ENCODE data around the gene PPCDC.

PPCDC gene

DNA sequence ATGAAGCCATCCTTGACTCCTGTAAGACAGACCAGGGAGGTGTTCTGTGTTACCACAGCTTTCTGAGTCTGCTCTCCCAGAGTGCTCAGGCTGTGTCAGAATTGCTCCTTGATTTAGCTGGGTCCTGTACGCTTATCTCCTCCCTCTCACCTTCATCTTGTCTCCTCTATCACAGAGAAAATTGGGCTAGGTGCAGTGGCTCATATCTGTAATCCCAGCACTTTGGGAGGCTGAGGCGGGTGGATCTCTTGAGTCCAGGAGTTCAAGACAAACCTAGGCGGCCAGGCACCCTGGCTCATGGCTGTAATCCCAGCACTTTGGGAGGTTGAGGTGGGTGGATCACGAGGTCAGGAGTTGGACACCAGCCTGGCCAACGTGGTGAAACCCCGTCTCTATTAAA, 22.1 kb upstream of the PPCDC start:
- no peaks in the 10 kb centered on the region for H3K79me2 ChIP-seq (ENCODE audit: insufficient read depth, low read length)
- ATAC-seq (ENCODE audit: insufficient read depth, low read depth) = no peak
- H3K36me3 ChIP-seq (ENCODE audit: insufficient read depth, low read length) = no peaks in the 10 kb centered on the region
- no peaks in the 10 kb centered on the region for H3K9me3 ChIP-seq (ENCODE audit: insufficient read depth, low read length, severe bottlenecking)
- H2AFZ ChIP-seq (ENCODE audit: low read depth, low read length) = no peak overlapping the region
- H3K4me1 ChIP-seq (ENCODE audit: insufficient read depth, low read length) = peaks cover 2% of the 10 kb centered on the region; the same call in 1 of the 2 replicates
- no peak overlapping the region for H3K9ac ChIP-seq (ENCODE audit: low read depth, low read length)
- no peak overlapping the region for H3K4me3 ChIP-seq (ENCODE audit: low read depth in 1 of 2, low read length in 2 of 2)
- no peaks in the 10 kb centered on the region for H3K27me3 ChIP-seq (ENCODE audit: insufficient read depth, low read length, poor library complexity)
- no peak for TF ChIP-seq EZH2 (IDR thresholded peaks at IDR 0.05; ENCODE audit: borderline replicate concordance, low read depth, low read length, severe bottlenecking)
- TF ChIP-seq, protein P1, sequence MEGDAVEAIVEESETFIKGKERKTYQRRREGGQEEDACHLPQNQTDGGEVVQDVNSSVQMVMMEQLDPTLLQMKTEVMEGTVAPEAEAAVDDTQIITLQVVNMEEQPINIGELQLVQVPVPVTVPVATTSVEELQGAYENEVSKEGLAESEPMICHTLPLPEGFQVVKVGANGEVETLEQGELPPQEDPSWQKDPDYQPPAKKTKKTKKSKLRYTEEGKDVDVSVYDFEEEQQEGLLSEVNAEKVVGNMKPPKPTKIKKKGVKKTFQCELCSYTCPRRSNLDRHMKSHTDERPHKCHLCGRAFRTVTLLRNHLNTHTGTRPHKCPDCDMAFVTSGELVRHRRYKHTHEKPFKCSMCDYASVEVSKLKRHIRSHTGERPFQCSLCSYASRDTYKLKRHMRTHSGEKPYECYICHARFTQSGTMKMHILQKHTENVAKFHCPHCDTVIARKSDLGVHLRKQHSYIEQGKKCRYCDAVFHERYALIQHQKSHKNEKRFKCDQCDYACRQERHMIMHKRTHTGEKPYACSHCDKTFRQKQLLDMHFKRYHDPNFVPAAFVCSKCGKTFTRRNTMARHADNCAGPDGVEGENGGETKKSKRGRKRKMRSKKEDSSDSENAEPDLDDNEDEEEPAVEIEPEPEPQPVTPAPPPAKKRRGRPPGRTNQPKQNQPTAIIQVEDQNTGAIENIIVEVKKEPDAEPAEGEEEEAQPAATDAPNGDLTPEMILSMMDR (IDR thresholded peaks at IDR 0.05; ENCODE audit: borderline replicate concordance, extremely low read depth, low read length, poor library complexity, severe bottlenecking) = no peak
- H3K27ac ChIP-seq (ENCODE audit: low read length) = no peak overlapping the region
- H4K20me1 ChIP-seq (ENCODE audit: insufficient read depth, low read length) = no peaks in the 10 kb centered on the region
- H3K4me2 ChIP-seq (ENCODE audit: insufficient read depth, low read length) = no peak overlapping the region
- no peak for DNase-seq

DNA sequence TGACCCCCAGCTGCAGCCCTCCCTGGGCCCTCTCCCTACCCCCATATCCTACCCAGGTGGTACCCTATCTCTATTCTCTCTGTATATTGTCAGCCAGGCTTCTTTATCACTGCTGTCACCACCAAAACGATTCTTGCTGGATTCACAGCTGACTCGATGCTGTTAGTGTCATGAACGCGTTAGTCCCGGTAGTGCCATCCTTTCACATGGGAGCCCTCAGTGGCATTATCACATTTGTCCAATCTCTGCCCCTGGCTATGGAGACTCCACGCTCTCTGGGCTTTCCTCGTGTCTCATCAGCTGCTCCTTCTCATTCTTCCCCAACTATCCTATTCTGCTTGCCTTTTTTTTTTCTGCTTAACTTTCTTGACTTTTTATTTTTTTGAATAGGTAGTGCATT, 21.0 kb upstream of the PPCDC start:
- TF ChIP-seq EZH2 (IDR thresholded peaks at IDR 0.05; ENCODE audit: borderline replicate concordance, low read depth, low read length, severe bottlenecking) = no peak
- TF ChIP-seq, protein P1 (IDR thresholded peaks at IDR 0.05; ENCODE audit: borderline replicate concordance, extremely low read depth, low read length, poor library complexity, severe bottlenecking) = no peak
- H3K79me2 ChIP-seq (ENCODE audit: insufficient read depth, low read length) = no peaks in the 10 kb centered on the region
- no peak for ATAC-seq (ENCODE audit: insufficient read depth, low read depth)

DNA sequence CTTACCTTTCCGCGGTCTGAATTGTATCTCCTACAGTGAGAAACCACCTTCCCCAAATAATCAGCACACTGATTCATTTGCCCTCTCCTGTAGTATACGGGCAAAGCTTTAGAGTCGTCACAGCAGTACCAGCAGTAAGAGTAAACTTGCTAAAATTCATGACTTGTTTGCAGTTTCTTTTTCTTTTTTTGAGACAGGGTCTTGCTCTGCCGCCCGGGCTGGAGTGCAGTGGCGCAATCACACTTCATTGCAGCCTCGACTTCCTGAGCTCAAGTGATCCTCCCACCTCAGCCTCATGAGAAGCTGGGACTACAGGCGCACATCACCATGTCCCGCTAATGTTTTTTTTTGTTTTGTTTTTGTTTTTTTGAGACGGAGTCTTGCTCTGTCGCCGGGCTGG, 16.2 kb upstream of the PPCDC start:
- Histone ChIP-seq H3K9ac (ENCODE audit: low read depth, low read length) (no peak overlapping the region), H3K4me1 (ENCODE audit: insufficient read depth, low read length) (no peaks in the 10 kb centered on the region), H3K4me2 (ENCODE audit: insufficient read depth, low read length) (no peak overlapping the region), H3K79me2 (ENCODE audit: insufficient read depth, low read length) (no peaks in the 10 kb centered on the region), H3K27ac (ENCODE audit: low read length) (no peak overlapping the region), H4K20me1 (ENCODE audit: insufficient read depth, low read length) (no peaks in the 10 kb centered on the region), H3K9me3 (ENCODE audit: insufficient read depth, low read length, severe bottlenecking) (no peaks in the 10 kb centered on the region), H2AFZ (ENCODE audit: low read depth, low read length) (no peak overlapping the region), H3K36me3 (ENCODE audit: insufficient read depth, low read length) (no peaks in the 10 kb centered on the region), H3K27me3 (ENCODE audit: insufficient read depth, low read length, poor library complexity) (no peaks in the 10 kb centered on the region), H3K4me3 (ENCODE audit: low read depth in 1 of 2, low read length in 2 of 2) (no peak overlapping the region)
- DNase-seq (no peak), ATAC-seq (ENCODE audit: insufficient read depth, low read depth) (no peak)
- TF ChIP-seq EZH2 (IDR thresholded peaks at IDR 0.05; ENCODE audit: borderline replicate concordance, low read depth, low read length, severe bottlenecking) = no peak
- TF ChIP-seq, protein P1 (IDR thresholded peaks at IDR 0.05; ENCODE audit: borderline replicate concordance, extremely low read depth, low read length, poor library complexity, severe bottlenecking) = no peak

More for the DNA sequence above, 21.0 kb upstream of the PPCDC start:
- Histone ChIP-seq H3K4me3 (ENCODE audit: low read depth in 1 of 2, low read length in 2 of 2) (no peak overlapping the region), H2AFZ (ENCODE audit: low read depth, low read length) (no peak overlapping the region), H3K4me2 (ENCODE audit: insufficient read depth, low read length) (no peak overlapping the region), H3K9me3 (ENCODE audit: insufficient read depth, low read length, severe bottlenecking) (no peaks in the 10 kb centered on the region), H3K27ac (ENCODE audit: low read length) (no peak overlapping the region), H3K4me1 (ENCODE audit: insufficient read depth, low read length) (no peaks in the 10 kb centered on the region), H3K36me3 (ENCODE audit: insufficient read depth, low read length) (no peaks in the 10 kb centered on the region), H4K20me1 (ENCODE audit: insufficient read depth, low read length) (no peaks in the 10 kb centered on the region), H3K27me3 (ENCODE audit: insufficient read depth, low read length, poor library complexity) (no peaks in the 10 kb centered on the region), H3K9ac (ENCODE audit: low read depth, low read length) (no peak overlapping the region)
- no peak for DNase-seq

DNA sequence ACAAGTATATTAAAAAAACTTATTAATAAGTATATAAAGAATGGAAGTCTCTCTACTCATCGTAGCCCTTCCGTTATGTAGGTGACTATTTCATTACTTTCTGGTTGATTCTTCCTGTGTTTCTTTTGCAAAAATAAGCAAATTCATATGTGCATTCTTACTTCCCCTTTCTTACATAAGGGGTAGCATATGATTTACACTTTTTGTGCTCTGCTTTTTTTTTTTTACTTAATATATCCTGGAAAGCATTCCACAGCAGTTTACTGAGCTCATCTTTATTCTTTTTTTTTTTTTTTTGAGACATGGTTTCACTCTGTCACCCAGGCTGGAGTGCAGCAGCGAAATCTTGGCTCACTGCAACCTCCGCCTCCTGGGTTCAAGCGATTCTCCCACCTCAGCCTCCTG, 15.2 kb upstream of the PPCDC start:
- Histone ChIP-seq H2AFZ (ENCODE audit: low read depth, low read length) (no peak overlapping the region), H3K36me3 (ENCODE audit: insufficient read depth, low read length) (no peaks in the 10 kb centered on the region), H3K9ac (ENCODE audit: low read depth, low read length) (no peak overlapping the region), H3K4me1 (ENCODE audit: insufficient read depth, low read length) (no peaks in the 10 kb centered on the region), H3K27ac (ENCODE audit: low read length) (no peak overlapping the region), H4K20me1 (ENCODE audit: insufficient read depth, low read length) (no peaks in the 10 kb centered on the region), H3K4me2 (ENCODE audit: insufficient read depth, low read length) (no peak overlapping the region), H3K27me3 (ENCODE audit: insufficient read depth, low read length, poor library complexity) (no peaks in the 10 kb centered on the region), H3K4me3 (ENCODE audit: low read depth in 1 of 2, low read length in 2 of 2) (no peak overlapping the region), H3K79me2 (ENCODE audit: insufficient read depth, low read length) (no peaks in the 10 kb centered on the region), H3K9me3 (ENCODE audit: insufficient read depth, low read length, severe bottlenecking) (no peaks in the 10 kb centered on the region)
- TF ChIP-seq, protein P1 (IDR thresholded peaks at IDR 0.05; ENCODE audit: borderline replicate concordance, extremely low read depth, low read length, poor library complexity, severe bottlenecking) = no peak
- no peak for TF ChIP-seq EZH2 (IDR thresholded peaks at IDR 0.05; ENCODE audit: borderline replicate concordance, low read depth, low read length, severe bottlenecking)
- DNase-seq = no peak
- ATAC-seq (ENCODE audit: insufficient read depth, low read depth) = no peak
